Measurements from ENCODE around the gene SGCE.

- TF ChIP-seq, protein P1, sequence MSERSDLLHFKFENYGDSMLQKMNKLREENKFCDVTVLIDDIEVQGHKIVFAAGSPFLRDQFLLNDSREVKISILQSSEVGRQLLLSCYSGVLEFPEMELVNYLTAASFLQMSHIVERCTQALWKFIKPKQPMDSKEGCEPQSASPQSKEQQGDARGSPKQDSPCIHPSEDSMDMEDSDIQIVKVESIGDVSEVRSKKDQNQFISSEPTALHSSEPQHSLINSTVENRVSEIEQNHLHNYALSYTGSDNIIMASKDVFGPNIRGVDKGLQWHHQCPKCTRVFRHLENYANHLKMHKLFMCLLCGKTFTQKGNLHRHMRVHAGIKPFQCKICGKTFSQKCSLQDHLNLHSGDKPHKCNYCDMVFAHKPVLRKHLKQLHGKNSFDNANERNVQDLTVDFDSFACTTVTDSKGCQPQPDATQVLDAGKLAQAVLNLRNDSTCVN (tag by site-specific recombination; optimal IDR thresholded peaks at IDR 0.05): no peak
- TF ChIP-seq TRIM28 (IDR thresholded peaks at IDR 0.05; ENCODE audit: borderline replicate concordance, low read length): no peak
- TF ChIP-seq OVOL3 (tag by site-specific recombination; IDR thresholded peaks at IDR 0.05): no peak
- no peak for TF ChIP-seq ZNF530 (tag by site-specific recombination; IDR thresholded peaks at IDR 0.05; ENCODE audit: low read depth)
- TF ChIP-seq, protein P2, sequence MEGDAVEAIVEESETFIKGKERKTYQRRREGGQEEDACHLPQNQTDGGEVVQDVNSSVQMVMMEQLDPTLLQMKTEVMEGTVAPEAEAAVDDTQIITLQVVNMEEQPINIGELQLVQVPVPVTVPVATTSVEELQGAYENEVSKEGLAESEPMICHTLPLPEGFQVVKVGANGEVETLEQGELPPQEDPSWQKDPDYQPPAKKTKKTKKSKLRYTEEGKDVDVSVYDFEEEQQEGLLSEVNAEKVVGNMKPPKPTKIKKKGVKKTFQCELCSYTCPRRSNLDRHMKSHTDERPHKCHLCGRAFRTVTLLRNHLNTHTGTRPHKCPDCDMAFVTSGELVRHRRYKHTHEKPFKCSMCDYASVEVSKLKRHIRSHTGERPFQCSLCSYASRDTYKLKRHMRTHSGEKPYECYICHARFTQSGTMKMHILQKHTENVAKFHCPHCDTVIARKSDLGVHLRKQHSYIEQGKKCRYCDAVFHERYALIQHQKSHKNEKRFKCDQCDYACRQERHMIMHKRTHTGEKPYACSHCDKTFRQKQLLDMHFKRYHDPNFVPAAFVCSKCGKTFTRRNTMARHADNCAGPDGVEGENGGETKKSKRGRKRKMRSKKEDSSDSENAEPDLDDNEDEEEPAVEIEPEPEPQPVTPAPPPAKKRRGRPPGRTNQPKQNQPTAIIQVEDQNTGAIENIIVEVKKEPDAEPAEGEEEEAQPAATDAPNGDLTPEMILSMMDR (tag by site-specific recombination; IDR thresholded peaks at IDR 0.05): no peak
- TF ChIP-seq ZNF600 (tag by site-specific recombination; IDR thresholded peaks at IDR 0.05): no peak
These were observed 115.5 kb downstream of the SGCE start for GRCh38 chr7:94540428-94540827.

All from HEK293 (cell line).